HL-60 (cell line): ENCODE results near the gene SOCS2.

ENCODE experiments used
- DNase-seq, 2 experiments: peaks; one replicate each; pipeline ENCODE4 v3.0.0-alpha.2; 2010 to 2020; ENCODE audit warnings: low read depth in 1 of 2, low spot score in 1 of 2
- H3K27ac ChIP-seq: fragments of 250-450 bp; sonication (Bioruptor Pico); replicated peaks from 2 replicates; pipeline ENCODE4 v1.5.1; 2020; ENCODE audit warnings: mild to moderate bottlenecking, moderate library complexity
- H3K27me3 ChIP-seq: fragments of 250-450 bp; sonication (Bioruptor Pico); 2 replicates; pipeline ENCODE4 v1.5.1; 2021; ENCODE audit warnings: mild to moderate bottlenecking, moderate library complexity; ENCODE audit not compliant: insufficient read depth, poor library complexity, severe bottlenecking
- H3K4me3 ChIP-seq: replicated peaks from 2 replicates; pipeline ENCODE4 v1.5.1; 2011; ENCODE audit warnings: mild to moderate bottlenecking, control low read depth, low read length; ENCODE audit not compliant: insufficient read depth
- CTCF ChIP-seq: IDR thresholded peaks from one replicate; pipeline ENCODE4 v1.5.1; 2011; ENCODE audit warnings: low read length, control low read depth, inconsistent platforms; ENCODE audit not compliant: insufficient read depth
- GABPA ChIP-seq: IDR thresholded peaks from 2 replicates; pipeline ENCODE4 v1.6.1; 2012; ENCODE audit warnings: low read depth
- POLR2AphosphoS5 ChIP-seq: IDR thresholded peaks from 2 replicates; pipeline ENCODE4 v1.6.1; 2012; ENCODE audit warnings: low read depth
- SPI1 ChIP-seq: IDR thresholded peaks from 2 replicates; pipeline ENCODE4 v1.6.1; 2012; ENCODE audit warnings: low read depth, mild to moderate bottlenecking, borderline replicate concordance
- long read RNA-seq: library from polyadenylated mRNA; unstranded; transcript quantifications from one replicate; pipeline ENCODE4 v2.0.0, GENCODE V29; 2020
- TF ChIP-seq, protein P1 (sequence below): IDR thresholded peaks from 2 replicates; pipeline ENCODE4 v1.6.1; 2012; ENCODE audit warnings: low read depth; ENCODE audit not compliant: insufficient replicate concordance

SOCS2 gene, protein sequence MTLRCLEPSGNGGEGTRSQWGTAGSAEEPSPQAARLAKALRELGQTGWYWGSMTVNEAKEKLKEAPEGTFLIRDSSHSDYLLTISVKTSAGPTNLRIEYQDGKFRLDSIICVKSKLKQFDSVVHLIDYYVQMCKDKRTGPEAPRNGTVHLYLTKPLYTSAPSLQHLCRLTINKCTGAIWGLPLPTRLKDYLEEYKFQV
- long read RNA-seq, transcript SOCS2-206 (3 exons, 2,391 nt), result minor isoform, 6 of 97 reads
- long read RNA-seq, transcript SOCS2-202 (3 exons, 1,065 nt), result major isoform, 78 of 97 reads
- long read RNA-seq, partial matches to known transcripts, result 0 of 97 reads
- long read RNA-seq, other reads (novel, unspliced or antisense), result 6 of 97 reads

DNA sequence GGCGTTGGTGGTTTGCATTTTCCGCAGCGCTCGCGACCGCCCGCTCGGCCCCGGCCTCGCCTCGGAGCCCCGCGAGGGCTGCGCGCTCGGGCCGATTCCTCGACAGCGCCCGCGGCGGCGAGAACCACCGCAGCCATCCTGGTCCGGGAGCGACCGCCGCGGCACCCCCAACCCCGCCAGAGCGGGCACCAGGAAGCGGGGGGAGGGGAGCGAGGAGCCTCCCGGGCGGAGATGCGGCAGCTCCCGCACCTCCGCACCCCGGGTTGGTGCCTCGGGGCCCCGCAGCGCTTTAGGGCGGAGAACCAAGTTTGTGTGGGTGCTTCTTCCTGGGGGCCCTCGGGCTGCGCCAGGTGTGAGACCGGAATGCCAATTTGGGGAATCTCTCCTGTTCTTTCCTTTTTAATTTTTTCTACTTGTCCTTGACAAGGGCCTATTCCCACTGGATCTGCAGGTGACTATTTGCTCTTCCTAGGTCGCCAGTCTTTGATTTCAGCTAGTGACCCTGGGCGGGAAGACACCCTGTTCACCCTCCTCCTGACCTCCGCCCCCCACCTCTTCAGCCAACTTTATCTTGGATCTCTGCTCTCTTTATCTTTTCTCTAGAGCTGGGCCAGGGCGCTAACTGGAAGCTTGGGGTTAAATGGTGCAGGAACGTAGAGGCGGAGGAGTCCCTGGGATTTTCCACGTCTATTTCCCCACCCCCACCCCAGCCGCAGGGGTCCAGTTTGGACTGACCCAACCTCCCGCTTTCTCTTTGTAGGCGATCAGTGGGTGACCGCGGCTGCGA, at the start of gene SOCS2:
Gene SOCS2 (plus strand): TSS at position 751 of the 787 bp plus-strand sequence. CDS start 223 bp downstream, outside the sequence.
- Histone ChIP-seq H3K27ac (no peak within 1 kb of the TSS), H3K4me3 (peak within 1 kb of the TSS; percentile 52), H3K27me3 (peaks cover 64% of the 10 kb centered on the region)
- TF ChIP-seq SPI1 (no peak), POLR2AphosphoS5 (no peak), CTCF (no peak), GABPA (no peak)
- TF ChIP-seq, protein P1, sequence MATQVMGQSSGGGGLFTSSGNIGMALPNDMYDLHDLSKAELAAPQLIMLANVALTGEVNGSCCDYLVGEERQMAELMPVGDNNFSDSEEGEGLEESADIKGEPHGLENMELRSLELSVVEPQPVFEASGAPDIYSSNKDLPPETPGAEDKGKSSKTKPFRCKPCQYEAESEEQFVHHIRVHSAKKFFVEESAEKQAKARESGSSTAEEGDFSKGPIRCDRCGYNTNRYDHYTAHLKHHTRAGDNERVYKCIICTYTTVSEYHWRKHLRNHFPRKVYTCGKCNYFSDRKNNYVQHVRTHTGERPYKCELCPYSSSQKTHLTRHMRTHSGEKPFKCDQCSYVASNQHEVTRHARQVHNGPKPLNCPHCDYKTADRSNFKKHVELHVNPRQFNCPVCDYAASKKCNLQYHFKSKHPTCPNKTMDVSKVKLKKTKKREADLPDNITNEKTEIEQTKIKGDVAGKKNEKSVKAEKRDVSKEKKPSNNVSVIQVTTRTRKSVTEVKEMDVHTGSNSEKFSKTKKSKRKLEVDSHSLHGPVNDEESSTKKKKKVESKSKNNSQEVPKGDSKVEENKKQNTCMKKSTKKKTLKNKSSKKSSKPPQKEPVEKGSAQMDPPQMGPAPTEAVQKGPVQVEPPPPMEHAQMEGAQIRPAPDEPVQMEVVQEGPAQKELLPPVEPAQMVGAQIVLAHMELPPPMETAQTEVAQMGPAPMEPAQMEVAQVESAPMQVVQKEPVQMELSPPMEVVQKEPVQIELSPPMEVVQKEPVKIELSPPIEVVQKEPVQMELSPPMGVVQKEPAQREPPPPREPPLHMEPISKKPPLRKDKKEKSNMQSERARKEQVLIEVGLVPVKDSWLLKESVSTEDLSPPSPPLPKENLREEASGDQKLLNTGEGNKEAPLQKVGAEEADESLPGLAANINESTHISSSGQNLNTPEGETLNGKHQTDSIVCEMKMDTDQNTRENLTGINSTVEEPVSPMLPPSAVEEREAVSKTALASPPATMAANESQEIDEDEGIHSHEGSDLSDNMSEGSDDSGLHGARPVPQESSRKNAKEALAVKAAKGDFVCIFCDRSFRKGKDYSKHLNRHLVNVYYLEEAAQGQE, result no peak
- DNase-seq, result no peak

GRCh38 chr12:93524386-93525133, 47.9 kb upstream of the SOCS2 start:
- H3K27ac ChIP-seq, result no peak overlapping the region
- no peak overlapping the region for H3K4me3 ChIP-seq
- peaks cover 5% of the 10 kb centered on the region for H3K27me3 ChIP-seq
- TF ChIP-seq GABPA (no peak), CTCF (no peak), POLR2AphosphoS5 (no peak), SPI1 (no peak)
- TF ChIP-seq, protein P1, result no peak
- no peak for DNase-seq

GRCh38 chr12:93526786-93527428, 45.6 kb upstream of the SOCS2 start:
- Histone ChIP-seq H3K27me3 (peaks cover 5% of the 10 kb centered on the region), H3K4me3 (no peak overlapping the region), H3K27ac (no peak overlapping the region)
- no peak for TF ChIP-seq POLR2AphosphoS5
- DNase-seq, result no peak

DNA sequence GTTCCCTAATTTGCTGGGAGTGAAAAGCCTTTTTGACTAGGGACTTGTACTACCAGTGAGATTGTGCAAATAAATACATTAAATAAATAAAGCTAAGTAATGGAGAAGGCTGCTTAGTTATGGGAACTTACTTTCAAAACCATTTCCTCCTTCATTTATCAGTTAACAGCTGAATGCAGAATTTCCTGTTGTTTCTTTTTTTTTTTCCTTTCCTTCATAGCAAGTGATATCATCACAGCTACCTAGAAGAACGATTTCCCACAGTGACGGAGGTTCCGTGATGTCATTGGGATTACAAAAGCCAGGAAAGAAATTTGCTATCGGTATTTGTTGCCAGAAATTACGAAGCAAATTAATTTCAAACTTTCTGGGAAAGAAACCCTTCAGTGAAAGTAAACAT, 42.1 kb upstream of the SOCS2 start:
- Histone ChIP-seq H3K4me3 (no peak overlapping the region), H3K27ac (no peak overlapping the region), H3K27me3 (no peaks in the 10 kb centered on the region)
- TF ChIP-seq SPI1, result no peak
- no peak for TF ChIP-seq GABPA
- TF ChIP-seq CTCF, result no peak
- TF ChIP-seq, protein P1, result no peak
- TF ChIP-seq POLR2AphosphoS5, result no peak
- no peak for DNase-seq
